DOHH2 (cell line): Measurements from ENCODE around the gene B4GALT2.

Experiments used
- CTCF ChIP-seq: fragments of 200-600 bp; sonication (generic); IDR thresholded peaks from one replicate; pipeline ENCODE4 v1.5.1; 2014; ENCODE audit warnings: antibody characterized with exemption, mild to moderate bottlenecking, low read depth, low read length; ENCODE audit not compliant: poor library complexity, severe bottlenecking
- EZH2phosphoT487 ChIP-seq: fragments of 200-600 bp; sonication (generic); IDR thresholded peaks from 2 replicates; pipeline ENCODE4 v1.6.1; 2017; ENCODE audit warnings: borderline replicate concordance, mild to moderate bottlenecking, antibody characterized with exemption, low read length, moderate library complexity, mixed read lengths

- TF ChIP-seq CTCF (no peak), EZH2phosphoT487 (no peak)
These were observed 3.0 kb upstream of the B4GALT2 start for GRCh38 chr1:43976045-43976444.
